ENCODE data around the gene CIT. TPM values are rescaled to one million over a fixed set of nuclear protein-coding genes. Genes with fewer than 3 reads are reported as not detected.

Gene CIT
- total RNA-seq, 1 donor from 2014 or later = 20.6 TPM

DNA sequence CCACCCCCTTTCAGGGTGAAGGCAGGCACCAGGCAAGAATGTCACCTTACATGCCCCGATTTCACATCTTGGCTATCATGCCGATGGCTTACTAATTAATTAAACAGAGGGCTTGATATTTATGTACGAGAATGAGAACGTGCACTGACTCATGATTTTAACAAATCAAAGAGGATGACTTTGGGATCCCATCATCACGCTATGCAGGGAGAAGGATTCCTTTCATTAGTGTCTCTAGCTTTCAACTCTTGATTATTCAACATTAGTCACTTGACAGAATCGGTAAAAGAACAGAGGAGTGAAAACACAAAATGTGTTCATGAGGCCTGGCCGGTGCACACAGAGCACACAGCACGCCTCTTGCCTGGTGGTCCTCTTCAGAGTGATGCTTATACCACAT is 128.6 kb downstream of the CIT start:
- no peak for DNase-seq (ENCODE audit: extremely low spot score in 2 of 2)
- H3K4me1 ChIP-seq = no peaks in the 10 kb centered on the region
- intact Hi-C loops (cut with DNase I) = no loop called here
- no peaks in the 10 kb centered on the region for H3K9me3 ChIP-seq
- H3K27ac ChIP-seq = no peak overlapping the region
- no peak overlapping the region for H3K4me3 ChIP-seq
- TF ChIP-seq, protein P1, sequence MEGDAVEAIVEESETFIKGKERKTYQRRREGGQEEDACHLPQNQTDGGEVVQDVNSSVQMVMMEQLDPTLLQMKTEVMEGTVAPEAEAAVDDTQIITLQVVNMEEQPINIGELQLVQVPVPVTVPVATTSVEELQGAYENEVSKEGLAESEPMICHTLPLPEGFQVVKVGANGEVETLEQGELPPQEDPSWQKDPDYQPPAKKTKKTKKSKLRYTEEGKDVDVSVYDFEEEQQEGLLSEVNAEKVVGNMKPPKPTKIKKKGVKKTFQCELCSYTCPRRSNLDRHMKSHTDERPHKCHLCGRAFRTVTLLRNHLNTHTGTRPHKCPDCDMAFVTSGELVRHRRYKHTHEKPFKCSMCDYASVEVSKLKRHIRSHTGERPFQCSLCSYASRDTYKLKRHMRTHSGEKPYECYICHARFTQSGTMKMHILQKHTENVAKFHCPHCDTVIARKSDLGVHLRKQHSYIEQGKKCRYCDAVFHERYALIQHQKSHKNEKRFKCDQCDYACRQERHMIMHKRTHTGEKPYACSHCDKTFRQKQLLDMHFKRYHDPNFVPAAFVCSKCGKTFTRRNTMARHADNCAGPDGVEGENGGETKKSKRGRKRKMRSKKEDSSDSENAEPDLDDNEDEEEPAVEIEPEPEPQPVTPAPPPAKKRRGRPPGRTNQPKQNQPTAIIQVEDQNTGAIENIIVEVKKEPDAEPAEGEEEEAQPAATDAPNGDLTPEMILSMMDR (IDR thresholded peaks at IDR 0.05) = no peak
- TF ChIP-seq POLR2AphosphoS5 (IDR thresholded peaks at IDR 0.05; ENCODE audit: insufficient read depth in 1 of 2, low read depth in 1 of 2) = no peak
- TF ChIP-seq POLR2A (IDR thresholded peaks at IDR 0.05) = no peak
- no peaks in the 10 kb centered on the region for H3K27me3 ChIP-seq
- H3K36me3 ChIP-seq = no peaks in the 10 kb centered on the region

DNA sequence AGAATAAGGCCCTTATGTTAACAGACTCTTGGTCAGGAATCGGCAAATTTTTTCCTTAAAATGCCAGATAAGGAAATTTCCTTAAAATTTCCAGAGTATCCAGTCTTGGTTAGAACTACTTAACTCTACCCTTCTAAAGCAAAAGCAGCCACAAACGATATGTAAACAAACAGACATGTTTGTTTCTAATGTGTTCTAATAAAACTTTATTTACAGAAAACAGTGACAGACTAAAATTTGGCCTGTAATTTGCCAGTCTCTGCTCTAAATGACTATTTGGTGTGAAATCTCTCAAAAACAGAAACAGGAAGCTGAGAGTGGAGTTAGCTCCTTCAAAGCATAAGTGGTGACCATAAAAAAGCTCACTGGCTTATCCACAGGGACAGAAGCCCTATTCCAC is 131.0 kb downstream of the CIT start:
- intact Hi-C loops (cut with DNase I) = no loop called here
- H3K27me3 ChIP-seq = no peaks in the 10 kb centered on the region

DNA sequence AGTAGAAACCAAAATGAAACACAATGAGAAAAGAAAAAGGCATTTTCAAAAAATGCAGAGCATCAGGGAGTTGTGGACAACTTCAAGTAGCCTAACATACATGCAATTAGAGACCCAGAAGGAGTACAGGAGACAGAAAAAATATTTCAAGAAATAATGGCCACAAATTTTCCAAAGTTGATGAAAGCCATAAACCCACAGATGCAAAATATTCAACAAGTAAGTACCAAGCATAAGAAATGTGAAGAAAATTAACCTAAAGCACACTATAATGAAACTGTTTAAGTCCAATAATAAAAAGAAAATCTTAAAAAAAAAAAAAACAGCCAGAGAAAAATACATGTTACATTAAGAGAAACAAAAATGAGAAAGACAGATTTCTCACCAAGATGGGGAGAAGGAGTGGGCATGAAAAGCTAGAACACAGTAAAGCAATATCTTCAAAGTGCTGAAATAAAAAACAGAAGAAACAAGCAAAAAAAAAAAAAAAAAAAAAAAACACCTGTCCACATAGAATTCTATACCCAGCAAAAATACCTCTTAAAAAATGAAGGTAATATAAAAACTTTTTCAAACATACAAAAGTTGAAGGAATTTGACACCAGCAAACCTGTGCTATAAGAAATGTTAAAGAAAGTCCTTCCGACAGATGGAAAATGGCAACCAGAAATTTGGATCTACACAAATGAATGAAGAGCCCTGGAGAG is 132.1 kb downstream of the CIT start:
- Histone ChIP-seq H3K4me3 (no peak overlapping the region), H3K27me3 (no peaks in the 10 kb centered on the region), H3K27ac (no peak overlapping the region), H3K9me3 (no peaks in the 10 kb centered on the region), H3K4me1 (no peaks in the 10 kb centered on the region), H3K36me3 (no peaks in the 10 kb centered on the region)
- TF ChIP-seq POLR2AphosphoS5 (IDR thresholded peaks at IDR 0.05; ENCODE audit: insufficient read depth in 1 of 2, low read depth in 1 of 2) = no peak
- TF ChIP-seq, protein P1 (IDR thresholded peaks at IDR 0.05) = no peak
- TF ChIP-seq POLR2A (IDR thresholded peaks at IDR 0.05) = no peak
- no peak for DNase-seq (ENCODE audit: extremely low spot score in 2 of 2)
- intact Hi-C loops (cut with DNase I) = no loop called here

More for the DNA sequence above, 131.0 kb downstream of the CIT start:
- H3K4me3 ChIP-seq = no peak overlapping the region
- H3K27ac ChIP-seq = no peak overlapping the region
- no peaks in the 10 kb centered on the region for H3K4me1 ChIP-seq
- TF ChIP-seq POLR2A (IDR thresholded peaks at IDR 0.05) (no peak), POLR2AphosphoS5 (IDR thresholded peaks at IDR 0.05; ENCODE audit: insufficient read depth in 1 of 2, low read depth in 1 of 2) (no peak)
- TF ChIP-seq, protein P1 (IDR thresholded peaks at IDR 0.05) = no peak
- no peaks in the 10 kb centered on the region for H3K36me3 ChIP-seq
- DNase-seq (ENCODE audit: extremely low spot score in 2 of 2) = no peak
- H3K9me3 ChIP-seq = no peaks in the 10 kb centered on the region

DNA sequence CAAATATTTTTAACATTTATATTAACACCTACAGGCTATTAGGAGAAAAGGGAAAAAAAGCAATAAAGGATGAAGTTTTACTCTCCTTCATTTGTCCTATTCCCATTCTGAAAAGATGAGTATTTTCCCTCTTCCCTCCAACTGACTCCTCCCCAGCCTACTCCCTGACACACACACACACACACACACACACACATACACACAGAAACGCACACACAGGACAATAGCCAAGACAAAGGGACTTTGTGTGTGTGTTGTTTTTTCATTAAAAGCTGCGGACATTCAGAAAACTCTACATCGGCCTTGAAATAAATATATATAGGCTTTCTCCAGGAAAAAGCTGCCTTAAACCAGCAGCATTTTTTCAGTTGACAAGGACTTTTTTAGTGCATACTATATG is 134.4 kb downstream of the CIT start:
- TF ChIP-seq POLR2A (IDR thresholded peaks at IDR 0.05) (no peak), POLR2AphosphoS5 (IDR thresholded peaks at IDR 0.05; ENCODE audit: insufficient read depth in 1 of 2, low read depth in 1 of 2) (no peak)
- TF ChIP-seq, protein P1 (IDR thresholded peaks at IDR 0.05) = no peak
- H3K36me3 ChIP-seq = no peaks in the 10 kb centered on the region
- no peaks in the 10 kb centered on the region for H3K4me1 ChIP-seq
- H3K4me3 ChIP-seq = no peak overlapping the region
- H3K27ac ChIP-seq = no peak overlapping the region
- H3K9me3 ChIP-seq = no peaks in the 10 kb centered on the region
- no peak for DNase-seq (ENCODE audit: extremely low spot score in 2 of 2)
- H3K27me3 ChIP-seq = no peaks in the 10 kb centered on the region
- intact Hi-C loops (cut with DNase I) = no loop called here

DNA sequence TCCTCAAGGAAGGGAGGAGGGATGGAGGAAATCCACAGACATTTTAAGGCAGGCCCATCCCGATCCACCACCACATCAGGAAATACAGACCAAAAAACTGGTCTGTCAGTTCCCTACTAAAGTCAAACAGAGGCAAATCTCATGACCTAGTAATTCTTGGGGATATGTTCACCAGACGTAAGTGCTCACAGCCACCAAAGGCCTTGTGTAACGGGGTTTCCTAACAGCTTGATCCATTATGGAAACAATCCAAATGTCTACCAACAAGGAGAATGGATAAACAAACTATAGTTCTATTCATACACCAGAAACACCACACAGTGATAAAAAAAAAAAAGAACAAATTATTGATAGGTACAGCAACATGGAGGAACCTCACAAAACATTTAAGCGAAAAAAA is 136.3 kb downstream of the CIT start:
- intact Hi-C loops (cut with DNase I) = no loop called here
- TF ChIP-seq POLR2AphosphoS5 (IDR thresholded peaks at IDR 0.05; ENCODE audit: insufficient read depth in 1 of 2, low read depth in 1 of 2) = no peak
- TF ChIP-seq POLR2A (IDR thresholded peaks at IDR 0.05) = no peak
- TF ChIP-seq, protein P1 (IDR thresholded peaks at IDR 0.05) = no peak
- DNase-seq (ENCODE audit: extremely low spot score in 2 of 2) = no peak
- Histone ChIP-seq H3K36me3 (no peaks in the 10 kb centered on the region), H3K4me1 (no peaks in the 10 kb centered on the region), H3K9me3 (no peaks in the 10 kb centered on the region), H3K4me3 (no peak overlapping the region), H3K27ac (no peak overlapping the region), H3K27me3 (no peaks in the 10 kb centered on the region)

Data from vagina (tissue), 2 donors.